CMK (cell line): ENCODE data around the gene CYP2D6.
"Not testable (repeated sequence)": the region's sequence is repeated elsewhere in the genome, so short reads cannot be mapped to it uniquely, and the experiment has no call there.

Experiments used
- DNase-seq: peaks from one replicate; pipeline ENCODE4 v3.0.0-alpha.2; 2010; ENCODE audit warnings: low read depth

Gene CYP2D6

GRCh38 chr22:42158456-42159132 lies 28.0 kb upstream of the CYP2D6 start:
- DNase-seq: no peak

GRCh38 chr22:42156598-42156997 lies 26.0 kb upstream of the CYP2D6 start:
- DNase-seq: no peak

GRCh38 chr22:42156121-42156520 lies 25.5 kb upstream of the CYP2D6 start:
- DNase-seq: no peak

GRCh38 chr22:42155053-42155543 lies 24.5 kb upstream of the CYP2D6 start:
- DNase-seq: no peak

GRCh38 chr22:42154293-42155052 lies 23.9 kb upstream of the CYP2D6 start:
- DNase-seq: no peak

- DNase-seq: no peak
Observed at GRCh38 chr22:42152661-42153270, 22.2 kb upstream of the CYP2D6 start.

GRCh38 chr22:42151924-42152635 lies 21.5 kb upstream of the CYP2D6 start:
- no peak for DNase-seq

- DNase-seq: no peak
Observed at GRCh38 chr22:42150727-42151590, 20.3 kb upstream of the CYP2D6 start.

GRCh38 chr22:42149798-42150197 lies 19.2 kb upstream of the CYP2D6 start:
- not testable (repeated sequence) for DNase-seq

GRCh38 chr22:42145175-42145574 lies 14.6 kb upstream of the CYP2D6 start:
- no peak for DNase-seq

- not testable (repeated sequence) for DNase-seq
Observed at GRCh38 chr22:42143859-42144822, 13.5 kb upstream of the CYP2D6 start.

GRCh38 chr22:42142771-42143461 lies 12.3 kb upstream of the CYP2D6 start:
- DNase-seq: no peak

GRCh38 chr22:42141307-42142057 lies 10.9 kb upstream of the CYP2D6 start:
- not testable (repeated sequence) for DNase-seq

- not testable (repeated sequence) for DNase-seq
Observed at GRCh38 chr22:42140153-42140552, 9.5 kb upstream of the CYP2D6 start.

GRCh38 chr22:42139508-42139907 lies 8.9 kb upstream of the CYP2D6 start:
- not testable (repeated sequence) for DNase-seq

GRCh38 chr22:42138972-42139371 lies 8.4 kb upstream of the CYP2D6 start:
- DNase-seq: no peak

- DNase-seq: no peak
Observed at GRCh38 chr22:42138122-42138770, 7.6 kb upstream of the CYP2D6 start.

GRCh38 chr22:42135688-42136087 lies 5.1 kb upstream of the CYP2D6 start:
- DNase-seq: not testable (repeated sequence)
